ENCODE data around the gene ALK. TPM values are rescaled to one million over a fixed set of nuclear protein-coding genes. Genes with fewer than 3 reads are reported as not detected.

The ALK gene
- polyA plus RNA-seq, 2 donors: 0.04 to 0.05 TPM

GRCh38 chr2:29284671-29285070 is 636.7 kb downstream of the ALK start:
- no peak overlapping the region for H3K4me3 ChIP-seq (ENCODE audit: low read depth in 1 of 2, low read length in 2 of 2)
- WGBS, 2 donors: 92 to 94% methylated on average over 10 of the region's 10 CpGs
- H3K9me3 ChIP-seq (ENCODE audit: control insufficient read depth in 2 of 2, insufficient read depth in 1 of 2, low read depth in 1 of 2, low read length in 1 of 2): no peaks in the 10 kb centered on the region
- no peaks in the 10 kb centered on the region for H3K4me1 ChIP-seq (ENCODE audit: control insufficient read depth in 2 of 2, insufficient read depth in 2 of 2, low read length in 1 of 2)
- no peaks in the 10 kb centered on the region for H3K27me3 ChIP-seq (ENCODE audit: control insufficient read depth in 1 of 2, insufficient read depth in 2 of 2, low read length in 2 of 2)
- no peaks in the 10 kb centered on the region for H3K36me3 ChIP-seq (ENCODE audit: control insufficient read depth in 2 of 2, insufficient read depth in 2 of 2, low read length in 1 of 2)
- H3K27ac ChIP-seq (ENCODE audit: low read depth in 2 of 2, low read length in 1 of 2): no peak overlapping the region

GRCh38 chr2:29281916-29282247 is 639.5 kb downstream of the ALK start:
- no peaks in the 10 kb centered on the region for H3K4me1 ChIP-seq (ENCODE audit: control insufficient read depth in 2 of 2, insufficient read depth in 2 of 2, low read length in 1 of 2)
- no peaks in the 10 kb centered on the region for H3K27me3 ChIP-seq (ENCODE audit: control insufficient read depth in 1 of 2, insufficient read depth in 2 of 2, low read length in 2 of 2)
- no peak overlapping the region for H3K4me3 ChIP-seq (ENCODE audit: low read depth in 1 of 2, low read length in 2 of 2)
- no peaks in the 10 kb centered on the region for H3K36me3 ChIP-seq (ENCODE audit: control insufficient read depth in 2 of 2, insufficient read depth in 2 of 2, low read length in 1 of 2)
- no peak overlapping the region for H3K27ac ChIP-seq (ENCODE audit: low read depth in 2 of 2, low read length in 1 of 2)
- H3K9me3 ChIP-seq (ENCODE audit: control insufficient read depth in 2 of 2, insufficient read depth in 1 of 2, low read depth in 1 of 2, low read length in 1 of 2): no peaks in the 10 kb centered on the region
- 76 to 86% methylated on average over 3 of the region's 3 CpGs for WGBS, 2 donors

- Histone ChIP-seq H3K9me3 (ENCODE audit: control insufficient read depth in 2 of 2, insufficient read depth in 1 of 2, low read depth in 1 of 2, low read length in 1 of 2) (no peaks in the 10 kb centered on the region), H3K27me3 (ENCODE audit: control insufficient read depth in 1 of 2, insufficient read depth in 2 of 2, low read length in 2 of 2) (no peaks in the 10 kb centered on the region), H3K4me3 (ENCODE audit: low read depth in 1 of 2, low read length in 2 of 2) (no peak overlapping the region), H3K27ac (ENCODE audit: low read depth in 2 of 2, low read length in 1 of 2) (no peak overlapping the region), H3K36me3 (ENCODE audit: control insufficient read depth in 2 of 2, insufficient read depth in 2 of 2, low read length in 1 of 2) (no peaks in the 10 kb centered on the region), H3K4me1 (ENCODE audit: control insufficient read depth in 2 of 2, insufficient read depth in 2 of 2, low read length in 1 of 2) (no peaks in the 10 kb centered on the region)
- 36 to 39% methylated on average over 15 of the region's 15 CpGs for WGBS, 2 donors
Measured at GRCh38 chr2:29281086-29281915, 640.1 kb downstream of the ALK start.

GRCh38 chr2:29278966-29279365 is 642.4 kb downstream of the ALK start:
- WGBS, 2 donors: 87 to 89% methylated on average over 9 of the region's 9 CpGs
- Histone ChIP-seq H3K4me3 (ENCODE audit: low read depth in 1 of 2, low read length in 2 of 2) (no peak overlapping the region), H3K27ac (ENCODE audit: low read depth in 2 of 2, low read length in 1 of 2) (no peak overlapping the region), H3K9me3 (ENCODE audit: control insufficient read depth in 2 of 2, insufficient read depth in 1 of 2, low read depth in 1 of 2, low read length in 1 of 2) (no peaks in the 10 kb centered on the region), H3K27me3 (ENCODE audit: control insufficient read depth in 1 of 2, insufficient read depth in 2 of 2, low read length in 2 of 2) (no peaks in the 10 kb centered on the region), H3K4me1 (ENCODE audit: control insufficient read depth in 2 of 2, insufficient read depth in 2 of 2, low read length in 1 of 2) (no peaks in the 10 kb centered on the region), H3K36me3 (ENCODE audit: control insufficient read depth in 2 of 2, insufficient read depth in 2 of 2, low read length in 1 of 2) (no peaks in the 10 kb centered on the region)

DNA sequence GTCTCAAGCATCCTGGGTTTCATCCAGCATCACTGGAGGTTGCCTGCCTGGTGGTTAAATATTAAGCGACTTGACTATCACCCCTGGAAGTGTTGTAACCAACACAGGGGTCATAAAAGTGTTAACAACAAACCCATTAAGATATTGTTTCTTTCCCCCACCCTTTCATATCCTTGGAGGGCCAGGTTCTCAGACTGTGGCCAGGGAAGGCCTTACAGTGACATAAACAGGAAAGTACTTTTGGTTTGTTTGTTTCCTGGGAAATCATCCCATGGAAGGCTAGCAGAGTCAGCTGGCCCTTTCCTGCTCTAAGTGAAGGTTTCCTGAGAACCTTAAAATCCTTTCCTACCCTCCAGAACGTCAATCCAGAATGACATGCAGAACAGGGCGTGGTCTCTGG is 645.2 kb downstream of the ALK start:
- Histone ChIP-seq H3K4me3 (ENCODE audit: low read depth in 1 of 2, low read length in 2 of 2) (no peak overlapping the region), H3K4me1 (ENCODE audit: control insufficient read depth in 2 of 2, insufficient read depth in 2 of 2, low read length in 1 of 2) (no peaks in the 10 kb centered on the region), H3K9me3 (ENCODE audit: control insufficient read depth in 2 of 2, insufficient read depth in 1 of 2, low read depth in 1 of 2, low read length in 1 of 2) (no peaks in the 10 kb centered on the region), H3K27ac (ENCODE audit: low read depth in 2 of 2, low read length in 1 of 2) (no peak overlapping the region), H3K27me3 (ENCODE audit: control insufficient read depth in 1 of 2, insufficient read depth in 2 of 2, low read length in 2 of 2) (no peaks in the 10 kb centered on the region), H3K36me3 (ENCODE audit: control insufficient read depth in 2 of 2, insufficient read depth in 2 of 2, low read length in 1 of 2) (no peaks in the 10 kb centered on the region)
- WGBS, 2 donors: 48 to 61% methylated on average over 3 of the region's 3 CpGs

- no peak overlapping the region for H3K4me3 ChIP-seq (ENCODE audit: low read depth in 1 of 2, low read length in 2 of 2)
- no peaks in the 10 kb centered on the region for H3K4me1 ChIP-seq (ENCODE audit: control insufficient read depth in 2 of 2, insufficient read depth in 2 of 2, low read length in 1 of 2)
- H3K27ac ChIP-seq (ENCODE audit: low read depth in 2 of 2, low read length in 1 of 2): no peak overlapping the region
- H3K27me3 ChIP-seq (ENCODE audit: control insufficient read depth in 1 of 2, insufficient read depth in 2 of 2, low read length in 2 of 2): no peaks in the 10 kb centered on the region
- 87 to 91% methylated on average over 4 of the region's 4 CpGs for WGBS, 2 donors
- no peaks in the 10 kb centered on the region for H3K36me3 ChIP-seq (ENCODE audit: control insufficient read depth in 2 of 2, insufficient read depth in 2 of 2, low read length in 1 of 2)
- H3K9me3 ChIP-seq (ENCODE audit: control insufficient read depth in 2 of 2, insufficient read depth in 1 of 2, low read depth in 1 of 2, low read length in 1 of 2): no peaks in the 10 kb centered on the region
Measured at GRCh38 chr2:29275186-29275585, 646.2 kb downstream of the ALK start.

GRCh38 chr2:29273685-29274611 is 647.4 kb downstream of the ALK start:
- 50 to 64% methylated on average over 6 of the region's 6 CpGs for WGBS, 2 donors
- Histone ChIP-seq H3K4me3 (ENCODE audit: low read depth in 1 of 2, low read length in 2 of 2) (no peak overlapping the region), H3K4me1 (ENCODE audit: control insufficient read depth in 2 of 2, insufficient read depth in 2 of 2, low read length in 1 of 2) (no peaks in the 10 kb centered on the region)

GRCh38 chr2:29273004-29273684 is 648.2 kb downstream of the ALK start:
- 73 to 83% methylated on average over 6 of the region's 6 CpGs for WGBS, 2 donors
- H3K36me3 ChIP-seq (ENCODE audit: control insufficient read depth in 2 of 2, insufficient read depth in 2 of 2, low read length in 1 of 2): no peaks in the 10 kb centered on the region
- H3K4me3 ChIP-seq (ENCODE audit: low read depth in 1 of 2, low read length in 2 of 2): no peak overlapping the region
- no peaks in the 10 kb centered on the region for H3K27me3 ChIP-seq (ENCODE audit: control insufficient read depth in 1 of 2, insufficient read depth in 2 of 2, low read length in 2 of 2)
- no peak overlapping the region for H3K27ac ChIP-seq (ENCODE audit: low read depth in 2 of 2, low read length in 1 of 2)
- no peaks in the 10 kb centered on the region for H3K4me1 ChIP-seq (ENCODE audit: control insufficient read depth in 2 of 2, insufficient read depth in 2 of 2, low read length in 1 of 2)
- H3K9me3 ChIP-seq (ENCODE audit: control insufficient read depth in 2 of 2, insufficient read depth in 1 of 2, low read depth in 1 of 2, low read length in 1 of 2): no peaks in the 10 kb centered on the region

More at GRCh38 chr2:29273685-29274611, 647.4 kb downstream of the ALK start:
- Histone ChIP-seq H3K9me3 (ENCODE audit: control insufficient read depth in 2 of 2, insufficient read depth in 1 of 2, low read depth in 1 of 2, low read length in 1 of 2) (no peaks in the 10 kb centered on the region), H3K36me3 (ENCODE audit: control insufficient read depth in 2 of 2, insufficient read depth in 2 of 2, low read length in 1 of 2) (no peaks in the 10 kb centered on the region), H3K27me3 (ENCODE audit: control insufficient read depth in 1 of 2, insufficient read depth in 2 of 2, low read length in 2 of 2) (no peaks in the 10 kb centered on the region), H3K27ac (ENCODE audit: low read depth in 2 of 2, low read length in 1 of 2) (no peak overlapping the region)

GRCh38 chr2:29272311-29272710 is 649.1 kb downstream of the ALK start:
- H3K4me1 ChIP-seq (ENCODE audit: control insufficient read depth in 2 of 2, insufficient read depth in 2 of 2, low read length in 1 of 2): no peaks in the 10 kb centered on the region
- WGBS, 2 donors: 58 to 75% methylated on average over 5 of the region's 5 CpGs
- H3K36me3 ChIP-seq (ENCODE audit: control insufficient read depth in 2 of 2, insufficient read depth in 2 of 2, low read length in 1 of 2): no peaks in the 10 kb centered on the region

More at GRCh38 chr2:29272311-29272710, 649.1 kb downstream of the ALK start:
- Histone ChIP-seq H3K27me3 (ENCODE audit: control insufficient read depth in 1 of 2, insufficient read depth in 2 of 2, low read length in 2 of 2) (no peaks in the 10 kb centered on the region), H3K4me3 (ENCODE audit: low read depth in 1 of 2, low read length in 2 of 2) (no peak overlapping the region), H3K27ac (ENCODE audit: low read depth in 2 of 2, low read length in 1 of 2) (no peak overlapping the region), H3K9me3 (ENCODE audit: control insufficient read depth in 2 of 2, insufficient read depth in 1 of 2, low read depth in 1 of 2, low read length in 1 of 2) (no peaks in the 10 kb centered on the region)

Data from esophagus (tissue), 2 donors.